Liver (tissue), 9 donors: ENCODE measurements around the gene NFKB1. TPM values are rescaled to one million over a fixed set of nuclear protein-coding genes. Genes with fewer than 3 reads are reported as not detected.

ENCODE experiments used
- DNase-seq: peaks from one replicate; pipeline ENCODE4 v3.0.0-alpha.2; 2017; ENCODE audit warnings: low spot score
- H3K27ac ChIP-seq, 2 donors: one replicate each; pipeline ENCODE4 v1.7.0; 2013; ENCODE audit warnings: inconsistent platforms in 2 of 2, low read length in 2 of 2, control low read depth in 1 of 2, low read depth in 1 of 2, mild to moderate bottlenecking in 1 of 2
- H3K27me3 ChIP-seq, 4 donors: one replicate each; pipeline versions ENCODE4 v1.6.1 to v1.7.0; 2013; ENCODE audit warnings: low read length in 3 of 4, inconsistent platforms in 1 of 4, mild to moderate bottlenecking in 1 of 4, moderate library complexity in 1 of 4; ENCODE audit not compliant: control insufficient read depth in 4 of 4, insufficient read depth in 4 of 4
- H3K36me3 ChIP-seq, 4 donors: one replicate each; pipeline versions ENCODE4 v1.6.1 to v1.7.0; 2013; ENCODE audit warnings: low read length in 3 of 4, mild to moderate bottlenecking in 3 of 4, low read depth in 1 of 4, moderate library complexity in 1 of 4; ENCODE audit not compliant: control insufficient read depth in 4 of 4, insufficient read depth in 3 of 4
- H3K4me1 ChIP-seq, 4 donors: one replicate each; pipeline versions ENCODE4 v1.6.1 to v1.7.0; 2013; ENCODE audit warnings: low read length in 3 of 4, mild to moderate bottlenecking in 3 of 4, moderate library complexity in 1 of 4; ENCODE audit not compliant: control insufficient read depth in 4 of 4, insufficient read depth in 4 of 4
- H3K4me3 ChIP-seq, 3 donors: one replicate each; pipeline versions ENCODE4 v1.6.1 to v1.7.0; 2013; ENCODE audit warnings: low read length in 3 of 3, control low read depth in 1 of 3, low read depth in 1 of 3, mild to moderate bottlenecking in 1 of 3
- H3K9ac ChIP-seq, 2 donors: one replicate each; pipeline ENCODE4 v1.7.0; 2013; ENCODE audit warnings: low read length in 2 of 2, mild to moderate bottlenecking in 2 of 2, moderate library complexity in 2 of 2, control low read depth in 1 of 2, low read depth in 1 of 2
- H3K9me3 ChIP-seq, 4 donors: one replicate each; pipeline versions ENCODE4 v1.6.1 to v1.7.0; 2013; ENCODE audit warnings: low read length in 3 of 4; ENCODE audit not compliant: control insufficient read depth in 4 of 4
- EGR1 ChIP-seq, 2 donors: IDR thresholded peaks; 2 replicates each; pipeline ENCODE4 v1.6.1; 2016 to 2018; ENCODE audit warnings: antibody characterized with exemption in 2 of 2, low read depth in 2 of 2
- FOXA1 ChIP-seq: IDR thresholded peaks from 2 replicates; pipeline ENCODE4 v1.6.1; 2016; ENCODE audit warnings: antibody characterized with exemption
- FOXA2 ChIP-seq: IDR thresholded peaks from 2 replicates; pipeline ENCODE4 v1.6.1; 2016; ENCODE audit warnings: antibody characterized with exemption
- GABPA ChIP-seq, 2 donors: IDR thresholded peaks in 1 of 2; conservative IDR thresholded peaks in 1 of 2; 2 replicates each; pipeline ENCODE4 v1.6.1; 2016; ENCODE audit warnings: antibody characterized with exemption in 2 of 2, mild to moderate bottlenecking in 1 of 2, moderate library complexity in 1 of 2
- HNF4A ChIP-seq, 2 donors: conservative IDR thresholded peaks; 2 replicates each; pipeline ENCODE4 v1.6.1; 2016; ENCODE audit warnings: antibody characterized with exemption in 2 of 2, mild to moderate bottlenecking in 2 of 2
- HNF4G ChIP-seq: IDR thresholded peaks from 2 replicates; pipeline ENCODE4 v1.6.1; 2016; ENCODE audit warnings: antibody characterized with exemption
- JUND ChIP-seq, 2 donors: IDR thresholded peaks; 2 replicates each; pipeline ENCODE4 v1.6.1; 2016; ENCODE audit warnings: antibody characterized with exemption in 2 of 2
- NR2F2 ChIP-seq: IDR thresholded peaks from 2 replicates; pipeline ENCODE4 v1.6.1; 2016; ENCODE audit warnings: antibody characterized with exemption
- RAD21 ChIP-seq, 2 donors: IDR thresholded peaks; 2 replicates each; pipeline ENCODE4 v1.6.1; 2016; ENCODE audit warnings: antibody characterized with exemption in 2 of 2, mild to moderate bottlenecking in 2 of 2
- SP1 ChIP-seq: IDR thresholded peaks from 2 replicates; pipeline ENCODE4 v1.6.1; 2018; ENCODE audit warnings: antibody characterized with exemption, mild to moderate bottlenecking
- TAF1 ChIP-seq: conservative IDR thresholded peaks from 2 replicates; pipeline ENCODE4 v1.6.1; 2016; ENCODE audit warnings: antibody characterized with exemption, mild to moderate bottlenecking
- YY1 ChIP-seq: IDR thresholded peaks from 2 replicates; pipeline ENCODE4 v1.6.1; 2016; ENCODE audit warnings: antibody characterized with exemption, mild to moderate bottlenecking
- WGBS: extraction: QIAGEN DNeasy Blood & Tissue Kit; methylation state at CpG from one replicate; pipeline ENCODE4 v1.1.7; 2013; 5-methylcytosine and 5-hydroxymethylcytosine counted together
- polyA plus RNA-seq, 2 donors: library from polyadenylated mRNA; stranded (reverse) in 1 of 2; unstranded in 1 of 2; fragments of 200-250 nt in 1 of 2; fragments of >200 nt in 1 of 2; fragmentation: Nextera tagmentation in 1 of 2; extraction: Ambion mirVana in 1 of 2; gene quantifications; one replicate each; pipeline versions ENCODE4 v1.2.1 to v1.2.3, GENCODE V29; 2013 to 2015
- total RNA-seq, 2 donors: library from RNA; depleted of rRNA; stranded (reverse); fragments of >200 nt; gene quantifications; one replicate each; pipeline ENCODE4 v1.2.3, GENCODE V29; 2014
- TF ChIP-seq, protein P1 (sequence below): IDR thresholded peaks from 2 replicates; pipeline ENCODE4 v1.6.1; 2016; ENCODE audit warnings: antibody characterized with exemption
- TF ChIP-seq, protein P2 (sequence below): IDR thresholded peaks from 2 replicates; pipeline ENCODE4 v1.6.1; 2016; ENCODE audit warnings: antibody characterized with exemption
- TF ChIP-seq, protein P3 (sequence below): fragments of 150-350 bp; IDR thresholded peaks from 2 replicates; pipeline ENCODE4 v1.5.1; 2017; ENCODE audit warnings: improper control_type of control experiment, low read depth, low read length; ENCODE audit not compliant: missing input control
- TF ChIP-seq, protein P4 (sequence below): IDR thresholded peaks from 2 replicates; pipeline ENCODE4 v1.6.1; 2016; ENCODE audit warnings: antibody characterized with exemption, mild to moderate bottlenecking
- TF ChIP-seq, protein P5 (sequence below): IDR thresholded peaks from 2 replicates; pipeline ENCODE4 v1.6.1; 2016; ENCODE audit warnings: antibody characterized with exemption
- donor health status: healthy.
- donor health status: healthy.
- donor health status: healthy.
- donor health status: healthy.
- donor health status: healthy.

Gene NFKB1
- total and polyA plus RNA-seq, 4 donors, result 5.1 to 23.0 (median 13.4) TPM

DNA sequence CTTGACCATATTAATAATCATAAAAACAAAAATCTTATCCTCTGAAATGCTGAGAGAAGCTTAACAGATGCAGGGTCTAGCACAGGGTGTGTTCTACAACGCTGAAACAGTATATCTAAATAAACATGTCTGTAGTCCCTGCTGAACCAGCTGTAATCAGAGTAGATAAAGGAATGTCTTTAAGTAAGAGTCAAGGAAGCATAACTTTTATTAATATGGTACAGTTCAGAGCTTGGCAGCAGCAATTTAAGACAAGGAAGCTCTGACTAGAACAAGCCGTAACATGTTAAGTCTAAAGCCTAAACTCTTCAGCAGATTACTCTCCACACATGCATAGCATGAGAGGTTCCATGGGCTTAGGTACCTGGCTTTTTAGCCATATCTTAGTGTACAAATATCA lies 36.1 kb downstream of the NFKB1 start:
- Histone ChIP-seq H3K4me3 (no peak overlapping the region), H3K9me3 (no peaks in the 10 kb centered on the region), H3K9ac (no peak overlapping the region), H3K27me3 (no peaks in the 10 kb centered on the region), H3K4me1 (no peaks in the 10 kb centered on the region), H3K27ac (no peak overlapping the region), H3K36me3 (peaks cover 1 to 7% (median 5%) of the 10 kb centered on the region in 4 donors)
- no peak for DNase-seq
- WGBS, result 84% methylated on average over 2 of the region's 2 CpGs
- TF ChIP-seq HNF4A (conservative IDR thresholded peaks at IDR 0.05), result no peak
- no peak for TF ChIP-seq GABPA (IDR thresholded peaks at IDR 0.05 in 1 of 2, conservative IDR thresholded peaks at IDR 0.05 in 1 of 2)
- no peak for TF ChIP-seq FOXA1
- TF ChIP-seq, protein P1, sequence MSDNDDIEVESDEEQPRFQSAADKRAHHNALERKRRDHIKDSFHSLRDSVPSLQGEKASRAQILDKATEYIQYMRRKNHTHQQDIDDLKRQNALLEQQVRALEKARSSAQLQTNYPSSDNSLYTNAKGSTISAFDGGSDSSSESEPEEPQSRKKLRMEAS, result no peak
- TF ChIP-seq RAD21 (IDR thresholded peaks at IDR 0.05), result no peak
- TF ChIP-seq EGR1 (IDR thresholded peaks at IDR 0.05; ENCODE audit: low read depth in 2 of 2), result no peak
- TF ChIP-seq, protein P2, sequence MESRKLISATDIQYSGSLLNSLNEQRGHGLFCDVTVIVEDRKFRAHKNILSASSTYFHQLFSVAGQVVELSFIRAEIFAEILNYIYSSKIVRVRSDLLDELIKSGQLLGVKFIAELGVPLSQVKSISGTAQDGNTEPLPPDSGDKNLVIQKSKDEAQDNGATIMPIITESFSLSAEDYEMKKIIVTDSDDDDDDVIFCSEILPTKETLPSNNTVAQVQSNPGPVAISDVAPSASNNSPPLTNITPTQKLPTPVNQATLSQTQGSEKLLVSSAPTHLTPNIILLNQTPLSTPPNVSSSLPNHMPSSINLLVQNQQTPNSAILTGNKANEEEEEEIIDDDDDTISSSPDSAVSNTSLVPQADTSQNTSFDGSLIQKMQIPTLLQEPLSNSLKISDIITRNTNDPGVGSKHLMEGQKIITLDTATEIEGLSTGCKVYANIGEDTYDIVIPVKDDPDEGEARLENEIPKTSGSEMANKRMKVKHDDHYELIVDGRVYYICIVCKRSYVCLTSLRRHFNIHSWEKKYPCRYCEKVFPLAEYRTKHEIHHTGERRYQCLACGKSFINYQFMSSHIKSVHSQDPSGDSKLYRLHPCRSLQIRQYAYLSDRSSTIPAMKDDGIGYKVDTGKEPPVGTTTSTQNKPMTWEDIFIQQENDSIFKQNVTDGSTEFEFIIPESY, result no peak
- TF ChIP-seq FOXA2, result no peak
- no peak for TF ChIP-seq HNF4G
- no peak for TF ChIP-seq YY1
- TF ChIP-seq JUND (IDR thresholded peaks at IDR 0.05), result no peak
- no peak for TF ChIP-seq NR2F2
- TF ChIP-seq, protein P3, sequence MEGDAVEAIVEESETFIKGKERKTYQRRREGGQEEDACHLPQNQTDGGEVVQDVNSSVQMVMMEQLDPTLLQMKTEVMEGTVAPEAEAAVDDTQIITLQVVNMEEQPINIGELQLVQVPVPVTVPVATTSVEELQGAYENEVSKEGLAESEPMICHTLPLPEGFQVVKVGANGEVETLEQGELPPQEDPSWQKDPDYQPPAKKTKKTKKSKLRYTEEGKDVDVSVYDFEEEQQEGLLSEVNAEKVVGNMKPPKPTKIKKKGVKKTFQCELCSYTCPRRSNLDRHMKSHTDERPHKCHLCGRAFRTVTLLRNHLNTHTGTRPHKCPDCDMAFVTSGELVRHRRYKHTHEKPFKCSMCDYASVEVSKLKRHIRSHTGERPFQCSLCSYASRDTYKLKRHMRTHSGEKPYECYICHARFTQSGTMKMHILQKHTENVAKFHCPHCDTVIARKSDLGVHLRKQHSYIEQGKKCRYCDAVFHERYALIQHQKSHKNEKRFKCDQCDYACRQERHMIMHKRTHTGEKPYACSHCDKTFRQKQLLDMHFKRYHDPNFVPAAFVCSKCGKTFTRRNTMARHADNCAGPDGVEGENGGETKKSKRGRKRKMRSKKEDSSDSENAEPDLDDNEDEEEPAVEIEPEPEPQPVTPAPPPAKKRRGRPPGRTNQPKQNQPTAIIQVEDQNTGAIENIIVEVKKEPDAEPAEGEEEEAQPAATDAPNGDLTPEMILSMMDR, result no peak
- TF ChIP-seq TAF1, result no peak

DNA sequence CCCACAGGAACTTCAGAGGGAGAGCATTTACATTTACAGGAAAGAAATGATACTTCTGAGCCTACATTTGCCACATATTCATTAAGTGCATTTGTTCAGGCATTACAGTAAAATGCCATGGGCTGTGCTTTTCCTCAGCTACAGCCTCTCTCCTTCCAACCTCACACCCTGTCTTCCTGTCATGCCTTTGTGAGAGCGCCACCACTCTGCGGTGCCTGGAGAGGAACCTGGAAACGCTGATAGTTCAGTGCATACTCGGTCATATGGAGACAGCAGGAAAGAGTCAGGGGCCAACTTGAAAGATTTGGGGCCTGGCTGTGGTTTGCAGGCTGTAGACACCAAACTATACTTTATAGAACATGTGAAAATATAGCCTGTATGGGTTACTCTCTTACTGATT lies 40.5 kb downstream of the NFKB1 start:
- WGBS, result 78% methylated on average over 4 of the region's 4 CpGs
- Histone ChIP-seq H3K4me1 (no peaks in the 10 kb centered on the region), H3K9me3 (no peaks in the 10 kb centered on the region), H3K27ac (no peak overlapping the region), H3K36me3 (peaks cover 1 to 10% (median 6%) of the 10 kb centered on the region in 4 donors), H3K4me3 (no peak overlapping the region), H3K9ac (no peak overlapping the region), H3K27me3 (no peaks in the 10 kb centered on the region)
- TF ChIP-seq TAF1, result no peak
- peak in 1 of 2 donors; percentile 38 for TF ChIP-seq RAD21 (IDR thresholded peaks at IDR 0.05)
- DNase-seq, result no peak

DNA sequence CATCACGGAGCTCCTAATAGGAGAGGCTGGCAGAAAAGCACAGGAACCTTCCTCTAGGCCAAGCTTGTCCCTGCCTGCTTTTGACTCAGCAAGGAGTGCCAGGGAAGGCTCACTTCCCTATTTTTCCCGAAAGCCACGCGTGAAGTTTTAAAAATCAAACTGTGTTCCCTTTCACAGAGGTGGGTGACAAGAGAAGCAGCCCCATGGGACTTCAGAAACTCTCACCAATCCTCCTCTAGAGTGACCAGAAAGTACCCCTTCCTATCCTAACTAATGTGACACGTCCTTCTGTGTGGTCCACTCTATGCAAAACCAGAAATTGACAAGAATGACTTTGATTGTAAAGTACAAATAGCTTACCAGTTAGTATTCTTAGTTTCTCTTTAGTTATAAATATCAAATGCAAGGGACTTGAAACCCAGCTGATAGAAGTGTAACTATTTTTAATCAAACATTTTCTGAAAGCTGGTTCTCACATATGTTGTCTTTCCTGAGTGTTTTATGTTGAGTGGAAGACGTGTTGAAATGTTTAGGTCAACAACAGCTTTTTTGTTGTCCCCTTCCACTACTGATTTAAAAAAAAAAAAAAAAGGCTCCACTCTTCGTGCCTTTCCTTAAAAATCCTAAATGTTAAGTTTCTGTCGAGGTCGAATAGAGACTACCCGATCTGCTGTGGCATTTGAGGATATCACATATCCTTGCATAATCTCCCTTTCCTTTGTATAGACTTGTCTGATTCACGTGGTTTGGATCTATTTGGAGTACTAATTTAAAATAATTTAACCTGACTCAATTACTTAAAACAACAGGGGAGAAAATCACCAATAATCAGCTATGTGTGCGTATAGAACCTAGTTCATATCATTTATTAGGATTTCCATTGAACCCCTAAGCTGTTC lies 42.1 kb downstream of the NFKB1 start:
- Histone ChIP-seq H3K4me3 (no peak overlapping the region), H3K4me1 (no peaks in the 10 kb centered on the region), H3K9me3 (no peaks in the 10 kb centered on the region), H3K36me3 (peaks cover 1 to 12% (median 6%) of the 10 kb centered on the region in 4 donors), H3K27me3 (no peaks in the 10 kb centered on the region), H3K9ac (no peak overlapping the region), H3K27ac (no peak overlapping the region)
- DNase-seq, result no peak
- 92% methylated on average over 12 of the region's 12 CpGs for WGBS
- TF ChIP-seq FOXA2, result no peak
- no peak for TF ChIP-seq TAF1
- TF ChIP-seq, protein P2, result no peak
- TF ChIP-seq SP1, result no peak
- TF ChIP-seq, protein P4, sequence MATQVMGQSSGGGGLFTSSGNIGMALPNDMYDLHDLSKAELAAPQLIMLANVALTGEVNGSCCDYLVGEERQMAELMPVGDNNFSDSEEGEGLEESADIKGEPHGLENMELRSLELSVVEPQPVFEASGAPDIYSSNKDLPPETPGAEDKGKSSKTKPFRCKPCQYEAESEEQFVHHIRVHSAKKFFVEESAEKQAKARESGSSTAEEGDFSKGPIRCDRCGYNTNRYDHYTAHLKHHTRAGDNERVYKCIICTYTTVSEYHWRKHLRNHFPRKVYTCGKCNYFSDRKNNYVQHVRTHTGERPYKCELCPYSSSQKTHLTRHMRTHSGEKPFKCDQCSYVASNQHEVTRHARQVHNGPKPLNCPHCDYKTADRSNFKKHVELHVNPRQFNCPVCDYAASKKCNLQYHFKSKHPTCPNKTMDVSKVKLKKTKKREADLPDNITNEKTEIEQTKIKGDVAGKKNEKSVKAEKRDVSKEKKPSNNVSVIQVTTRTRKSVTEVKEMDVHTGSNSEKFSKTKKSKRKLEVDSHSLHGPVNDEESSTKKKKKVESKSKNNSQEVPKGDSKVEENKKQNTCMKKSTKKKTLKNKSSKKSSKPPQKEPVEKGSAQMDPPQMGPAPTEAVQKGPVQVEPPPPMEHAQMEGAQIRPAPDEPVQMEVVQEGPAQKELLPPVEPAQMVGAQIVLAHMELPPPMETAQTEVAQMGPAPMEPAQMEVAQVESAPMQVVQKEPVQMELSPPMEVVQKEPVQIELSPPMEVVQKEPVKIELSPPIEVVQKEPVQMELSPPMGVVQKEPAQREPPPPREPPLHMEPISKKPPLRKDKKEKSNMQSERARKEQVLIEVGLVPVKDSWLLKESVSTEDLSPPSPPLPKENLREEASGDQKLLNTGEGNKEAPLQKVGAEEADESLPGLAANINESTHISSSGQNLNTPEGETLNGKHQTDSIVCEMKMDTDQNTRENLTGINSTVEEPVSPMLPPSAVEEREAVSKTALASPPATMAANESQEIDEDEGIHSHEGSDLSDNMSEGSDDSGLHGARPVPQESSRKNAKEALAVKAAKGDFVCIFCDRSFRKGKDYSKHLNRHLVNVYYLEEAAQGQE, result no peak
- TF ChIP-seq HNF4A (conservative IDR thresholded peaks at IDR 0.05), result no peak
- TF ChIP-seq HNF4G, result no peak
- TF ChIP-seq, protein P5, sequence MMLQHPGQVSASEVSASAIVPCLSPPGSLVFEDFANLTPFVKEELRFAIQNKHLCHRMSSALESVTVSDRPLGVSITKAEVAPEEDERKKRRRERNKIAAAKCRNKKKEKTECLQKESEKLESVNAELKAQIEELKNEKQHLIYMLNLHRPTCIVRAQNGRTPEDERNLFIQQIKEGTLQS, result no peak
- no peak for TF ChIP-seq GABPA (IDR thresholded peaks at IDR 0.05 in 1 of 2, conservative IDR thresholded peaks at IDR 0.05 in 1 of 2)
- no peak for TF ChIP-seq EGR1 (IDR thresholded peaks at IDR 0.05; ENCODE audit: low read depth in 2 of 2)
